SK-N-SH treated with all-trans-retinoic acid at 6 μM for 48 hours (cell line): ENCODE measurements around the gene TOB1.
A peak's percentile ranks its signal among the peaks of the same experiment; 100 is the strongest.

ENCODE experiments used
- ATAC-seq: fragments of 200-7000 bp; cut with Tn5 transposase; 3 replicates; pipeline ENCODE4 v1.9.1; 2020; ENCODE audit warnings: mild to moderate bottlenecking, moderate library complexity
- ARNTL ChIP-seq: fragments of 450-650 bp; formaldehyde crosslinking; IDR thresholded peaks from 2 replicates; pipeline ENCODE4 v1.5.0; 2020; ENCODE audit warnings: low read depth, mild to moderate bottlenecking, moderate library complexity, borderline replicate concordance
- BACH2 ChIP-seq: fragments of 250-450 bp; sonication (Bioruptor Pico); IDR thresholded peaks from 2 replicates; pipeline ENCODE4 v1.9.0; 2021; ENCODE audit warnings: mild to moderate bottlenecking, borderline replicate concordance
- CSDC2 ChIP-seq: fragments of 250-450 bp; sonication (Bioruptor Pico); IDR thresholded peaks from 2 replicates; pipeline ENCODE4 v1.5.0; 2020; ENCODE audit warnings: mild to moderate bottlenecking, moderate library complexity
- ESRRG ChIP-seq: fragments of 250-450 bp; sonication (Bioruptor Pico); IDR thresholded peaks from 2 replicates; pipeline ENCODE4 v1.6.1; 2021; ENCODE audit warnings: mild to moderate bottlenecking
- GLIS3 ChIP-seq: fragments of 250-450 bp; sonication (Bioruptor Pico); IDR thresholded peaks from 2 replicates; pipeline ENCODE4 v1.5.0; 2020; ENCODE audit warnings: mild to moderate bottlenecking, moderate library complexity
- ISL1 ChIP-seq: fragments of 250-450 bp; sonication (Bioruptor Pico); IDR thresholded peaks from 2 replicates; pipeline ENCODE4 v2.1.2; 2022; ENCODE audit warnings: mild to moderate bottlenecking, moderate library complexity
- OSR1 ChIP-seq: fragments of 250-450 bp; sonication (Bioruptor Pico); IDR thresholded peaks from 2 replicates; pipeline ENCODE4 v1.8.0; 2022; ENCODE audit warnings: moderate library complexity, mild to moderate bottlenecking, inconsistent platforms
- PPARA ChIP-seq: fragments of 250-450 bp; sonication (Bioruptor Pico); IDR thresholded peaks from 2 replicates; pipeline ENCODE4 v1.5.0; 2020; ENCODE audit warnings: mild to moderate bottlenecking, borderline replicate concordance
- RARB ChIP-seq: fragments of 250-450 bp; sonication (Bioruptor Pico); IDR thresholded peaks from 2 replicates; pipeline ENCODE4 v1.8.0; 2021; ENCODE audit warnings: mild to moderate bottlenecking, moderate library complexity
- SNAI2 ChIP-seq: fragments of 250-450 bp; sonication (Bioruptor Pico); IDR thresholded peaks from 2 replicates; pipeline ENCODE4 v1.5.0; 2020; ENCODE audit warnings: mild to moderate bottlenecking, moderate library complexity
- TCF4 ChIP-seq: fragments of 250-450 bp; sonication (Bioruptor Pico); IDR thresholded peaks from 2 replicates; pipeline ENCODE4 v1.8.0; 2021; ENCODE audit warnings: mild to moderate bottlenecking, moderate library complexity, borderline replicate concordance
- TOX ChIP-seq: fragments of 250-450 bp; sonication (Bioruptor Pico); IDR thresholded peaks from 2 replicates; pipeline ENCODE4 v1.8.0; 2021; ENCODE audit warnings: mild to moderate bottlenecking, moderate library complexity, borderline replicate concordance
- ZC3H10 ChIP-seq: fragments of 250-450 bp; sonication (Bioruptor Pico); IDR thresholded peaks from 2 replicates; pipeline ENCODE4 v1.5.1; 2021; ENCODE audit warnings: mild to moderate bottlenecking, moderate library complexity
- ZFP3 ChIP-seq: fragments of 250-450 bp; sonication (Bioruptor Pico); IDR thresholded peaks from 2 replicates; pipeline ENCODE4 v1.5.0; 2020; ENCODE audit warnings: mild to moderate bottlenecking, moderate library complexity
- ZFP30 ChIP-seq: fragments of 450-650 bp; formaldehyde crosslinking; IDR thresholded peaks from 2 replicates; pipeline ENCODE4 v1.5.0; 2022; ENCODE audit warnings: mild to moderate bottlenecking, moderate library complexity
- ZNF565 ChIP-seq: fragments of 450-650 bp; formaldehyde crosslinking; conservative IDR thresholded peaks from 2 replicates; pipeline ENCODE4 v1.5.0; 2020; ENCODE audit warnings: low read depth, mild to moderate bottlenecking, moderate library complexity
- ZNF70 ChIP-seq: fragments of 450-650 bp; formaldehyde crosslinking; IDR thresholded peaks from 2 replicates; pipeline ENCODE4 v1.5.0; 2020; ENCODE audit warnings: mild to moderate bottlenecking, moderate library complexity
- ZNF8 ChIP-seq: fragments of 450-650 bp; formaldehyde crosslinking; IDR thresholded peaks from 2 replicates; pipeline ENCODE4 v1.5.0; 2020; ENCODE audit warnings: mild to moderate bottlenecking, moderate library complexity
- TF ChIP-seq, protein P1 (sequence below): fragments of 250-450 bp; sonication (Bioruptor Pico); IDR thresholded peaks from 2 replicates; pipeline ENCODE4 v1.8.0; 2021; ENCODE audit warnings: low read depth, mild to moderate bottlenecking, moderate library complexity, borderline replicate concordance
- TF ChIP-seq, protein P2 (sequence below): fragments of 250-450 bp; sonication (Bioruptor Pico); IDR thresholded peaks from 2 replicates; pipeline ENCODE4 v1.5.1; 2020; ENCODE audit warnings: low read depth, mild to moderate bottlenecking, moderate library complexity
- TF ChIP-seq, protein P3 (sequence below): fragments of 250-450 bp; sonication (Bioruptor Pico); IDR thresholded peaks from 2 replicates; pipeline ENCODE4 v1.8.0; 2020; ENCODE audit warnings: mild to moderate bottlenecking, moderate library complexity, borderline replicate concordance
- TF ChIP-seq, protein P4 (sequence below): fragments of 250-450 bp; sonication (Bioruptor Pico); IDR thresholded peaks from 2 replicates; pipeline ENCODE4 v1.5.0; 2020; ENCODE audit warnings: mild to moderate bottlenecking, moderate library complexity
- TF ChIP-seq, protein P5 (sequence below): fragments of 250-450 bp; sonication (Bioruptor Pico); IDR thresholded peaks from 2 replicates; pipeline ENCODE4 v1.5.1; 2021; ENCODE audit warnings: mild to moderate bottlenecking, moderate library complexity

TOB1 gene

DNA sequence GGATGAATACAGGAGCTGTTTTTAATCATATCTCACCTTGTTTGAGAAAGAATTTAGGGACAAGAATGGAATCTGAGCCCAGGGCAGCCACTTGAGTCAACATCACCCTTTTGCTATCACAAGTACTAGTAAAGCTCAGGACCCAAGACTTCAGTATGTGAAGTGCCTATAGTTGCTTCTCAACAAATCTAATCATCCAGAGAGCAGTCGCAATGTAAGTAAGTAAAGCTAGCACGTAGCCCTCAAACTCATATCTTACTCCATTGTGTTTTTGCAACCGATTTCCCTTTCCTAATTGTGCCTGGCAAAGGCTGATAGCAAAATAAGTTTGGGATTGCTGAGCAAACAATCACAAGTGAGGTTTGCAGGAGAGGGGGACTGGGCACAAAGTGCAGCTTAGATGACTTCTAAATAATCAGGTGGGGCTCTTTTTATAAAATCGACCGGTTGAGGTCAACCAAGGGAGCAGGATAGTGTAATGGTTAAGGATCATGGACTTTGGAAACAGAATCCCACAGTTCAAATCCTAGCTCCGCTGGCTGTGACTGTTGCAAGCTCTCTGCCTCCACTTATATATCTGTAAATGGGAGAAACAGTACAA is 13.0 kb downstream of the TOB1 start:
- TF ChIP-seq OSR1 (CRISPR knock-in tag) (no peak), RARB (CRISPR knock-in tag) (no peak), GLIS3 (no peak), PPARA (CRISPR knock-in tag) (no peak), ZNF8 (no peak), ZFP3 (no peak), SNAI2 (CRISPR knock-in tag) (no peak), CSDC2 (CRISPR knock-in tag) (no peak), ZFP30 (CRISPR knock-in tag) (no peak), TOX (CRISPR knock-in tag) (no peak), ZNF565 (CRISPR knock-in tag) (no peak)
- TF ChIP-seq, protein P1, sequence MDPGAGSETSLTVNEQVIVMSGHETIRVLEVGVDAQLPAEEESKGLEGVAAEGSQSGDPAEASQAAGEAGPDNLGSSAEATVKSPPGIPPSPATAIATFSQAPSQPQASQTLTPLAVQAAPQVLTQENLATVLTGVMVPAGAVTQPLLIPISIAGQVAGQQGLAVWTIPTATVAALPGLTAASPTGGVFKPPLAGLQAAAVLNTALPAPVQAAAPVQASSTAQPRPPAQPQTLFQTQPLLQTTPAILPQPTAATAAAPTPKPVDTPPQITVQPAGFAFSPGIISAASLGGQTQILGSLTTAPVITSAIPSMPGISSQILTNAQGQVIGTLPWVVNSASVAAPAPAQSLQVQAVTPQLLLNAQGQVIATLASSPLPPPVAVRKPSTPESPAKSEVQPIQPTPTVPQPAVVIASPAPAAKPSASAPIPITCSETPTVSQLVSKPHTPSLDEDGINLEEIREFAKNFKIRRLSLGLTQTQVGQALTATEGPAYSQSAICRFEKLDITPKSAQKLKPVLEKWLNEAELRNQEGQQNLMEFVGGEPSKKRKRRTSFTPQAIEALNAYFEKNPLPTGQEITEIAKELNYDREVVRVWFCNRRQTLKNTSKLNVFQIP (CRISPR knock-in tag) = no peak
- TF ChIP-seq, protein P2, sequence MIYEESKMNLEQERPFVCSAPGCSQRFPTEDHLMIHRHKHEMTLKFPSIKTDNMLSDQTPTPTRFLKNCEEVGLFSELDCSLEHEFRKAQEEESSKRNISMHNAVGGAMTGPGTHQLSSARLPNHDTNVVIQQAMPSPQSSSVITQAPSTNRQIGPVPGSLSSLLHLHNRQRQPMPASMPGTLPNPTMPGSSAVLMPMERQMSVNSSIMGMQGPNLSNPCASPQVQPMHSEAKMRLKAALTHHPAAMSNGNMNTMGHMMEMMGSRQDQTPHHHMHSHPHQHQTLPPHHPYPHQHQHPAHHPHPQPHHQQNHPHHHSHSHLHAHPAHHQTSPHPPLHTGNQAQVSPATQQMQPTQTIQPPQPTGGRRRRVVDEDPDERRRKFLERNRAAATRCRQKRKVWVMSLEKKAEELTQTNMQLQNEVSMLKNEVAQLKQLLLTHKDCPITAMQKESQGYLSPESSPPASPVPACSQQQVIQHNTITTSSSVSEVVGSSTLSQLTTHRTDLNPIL (CRISPR knock-in tag) = no peak
- TF ChIP-seq, protein P3, sequence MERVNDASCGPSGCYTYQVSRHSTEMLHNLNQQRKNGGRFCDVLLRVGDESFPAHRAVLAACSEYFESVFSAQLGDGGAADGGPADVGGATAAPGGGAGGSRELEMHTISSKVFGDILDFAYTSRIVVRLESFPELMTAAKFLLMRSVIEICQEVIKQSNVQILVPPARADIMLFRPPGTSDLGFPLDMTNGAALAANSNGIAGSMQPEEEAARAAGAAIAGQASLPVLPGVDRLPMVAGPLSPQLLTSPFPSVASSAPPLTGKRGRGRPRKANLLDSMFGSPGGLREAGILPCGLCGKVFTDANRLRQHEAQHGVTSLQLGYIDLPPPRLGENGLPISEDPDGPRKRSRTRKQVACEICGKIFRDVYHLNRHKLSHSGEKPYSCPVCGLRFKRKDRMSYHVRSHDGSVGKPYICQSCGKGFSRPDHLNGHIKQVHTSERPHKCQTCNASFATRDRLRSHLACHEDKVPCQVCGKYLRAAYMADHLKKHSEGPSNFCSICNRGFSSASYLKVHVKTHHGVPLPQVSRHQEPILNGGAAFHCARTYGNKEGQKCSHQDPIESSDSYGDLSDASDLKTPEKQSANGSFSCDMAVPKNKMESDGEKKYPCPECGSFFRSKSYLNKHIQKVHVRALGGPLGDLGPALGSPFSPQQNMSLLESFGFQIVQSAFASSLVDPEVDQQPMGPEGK (CRISPR knock-in tag) = no peak
- TF ChIP-seq, all 23 proteins: peak for 0
- no peak for ATAC-seq

DNA sequence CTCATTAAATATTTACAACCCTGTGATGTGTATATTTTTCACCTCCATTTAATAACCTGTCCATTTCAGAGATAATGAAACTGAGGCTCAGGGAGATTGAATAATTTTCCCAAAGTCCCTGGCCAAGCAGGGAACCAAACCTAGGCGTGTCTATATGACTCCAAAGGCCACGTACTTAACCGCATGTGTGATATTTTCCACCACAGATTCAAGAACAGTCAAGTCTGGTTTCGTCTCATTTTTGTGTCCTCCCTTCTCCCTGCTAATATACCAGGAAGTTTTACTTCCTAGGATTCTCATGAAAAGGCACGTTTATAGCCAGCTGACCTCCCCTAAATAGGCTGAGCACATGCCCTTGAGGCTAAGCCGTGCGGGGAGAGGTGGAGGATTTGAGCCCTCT is 15.5 kb downstream of the TOB1 start:
- no peak for ATAC-seq
- TF ChIP-seq, protein P1 (CRISPR knock-in tag) = no peak
- TF ChIP-seq ZNF70 (CRISPR knock-in tag) = 0 out of 2 replicates have a peak, but pooled peaks have one; percentile 52

DNA sequence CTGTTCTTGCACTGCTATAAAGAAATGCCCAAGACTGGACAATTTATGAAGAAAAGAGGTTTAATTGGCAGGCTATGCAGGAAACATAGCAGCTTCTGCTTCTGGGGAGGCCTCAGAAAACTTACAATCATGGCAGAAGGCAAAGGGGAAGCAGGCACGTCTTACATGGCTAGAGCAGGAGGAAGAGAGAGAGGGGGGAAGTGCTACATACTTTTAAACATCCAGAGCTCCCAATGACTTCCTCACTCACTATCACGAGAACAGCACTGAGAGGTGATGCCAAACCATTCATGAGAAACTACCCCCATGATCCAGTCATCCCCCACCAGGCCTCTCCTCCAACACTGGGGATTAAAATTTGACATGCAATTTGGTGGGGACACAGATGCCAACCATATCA is 17.4 kb downstream of the TOB1 start:
- no peak for ATAC-seq
- no peak for TF ChIP-seq ARNTL (CRISPR knock-in tag)
- TF ChIP-seq, protein P2 (CRISPR knock-in tag) = no peak
- TF ChIP-seq PPARA (CRISPR knock-in tag) = no peak
- no peak for TF ChIP-seq ZFP30 (CRISPR knock-in tag)
- no peak for TF ChIP-seq OSR1 (CRISPR knock-in tag)
- TF ChIP-seq, protein P4, sequence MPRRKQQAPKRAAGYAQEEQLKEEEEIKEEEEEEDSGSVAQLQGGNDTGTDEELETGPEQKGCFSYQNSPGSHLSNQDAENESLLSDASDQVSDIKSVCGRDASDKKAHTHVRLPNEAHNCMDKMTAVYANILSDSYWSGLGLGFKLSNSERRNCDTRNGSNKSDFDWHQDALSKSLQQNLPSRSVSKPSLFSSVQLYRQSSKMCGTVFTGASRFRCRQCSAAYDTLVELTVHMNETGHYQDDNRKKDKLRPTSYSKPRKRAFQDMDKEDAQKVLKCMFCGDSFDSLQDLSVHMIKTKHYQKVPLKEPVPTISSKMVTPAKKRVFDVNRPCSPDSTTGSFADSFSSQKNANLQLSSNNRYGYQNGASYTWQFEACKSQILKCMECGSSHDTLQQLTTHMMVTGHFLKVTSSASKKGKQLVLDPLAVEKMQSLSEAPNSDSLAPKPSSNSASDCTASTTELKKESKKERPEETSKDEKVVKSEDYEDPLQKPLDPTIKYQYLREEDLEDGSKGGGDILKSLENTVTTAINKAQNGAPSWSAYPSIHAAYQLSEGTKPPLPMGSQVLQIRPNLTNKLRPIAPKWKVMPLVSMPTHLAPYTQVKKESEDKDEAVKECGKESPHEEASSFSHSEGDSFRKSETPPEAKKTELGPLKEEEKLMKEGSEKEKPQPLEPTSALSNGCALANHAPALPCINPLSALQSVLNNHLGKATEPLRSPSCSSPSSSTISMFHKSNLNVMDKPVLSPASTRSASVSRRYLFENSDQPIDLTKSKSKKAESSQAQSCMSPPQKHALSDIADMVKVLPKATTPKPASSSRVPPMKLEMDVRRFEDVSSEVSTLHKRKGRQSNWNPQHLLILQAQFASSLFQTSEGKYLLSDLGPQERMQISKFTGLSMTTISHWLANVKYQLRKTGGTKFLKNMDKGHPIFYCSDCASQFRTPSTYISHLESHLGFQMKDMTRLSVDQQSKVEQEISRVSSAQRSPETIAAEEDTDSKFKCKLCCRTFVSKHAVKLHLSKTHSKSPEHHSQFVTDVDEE (CRISPR knock-in tag) = no peak
- no peak for TF ChIP-seq ZC3H10 (CRISPR knock-in tag)
- no peak for TF ChIP-seq TOX (CRISPR knock-in tag)
- TF ChIP-seq ZFP3 = no peak
- TF ChIP-seq ISL1 (CRISPR knock-in tag) = no peak
- TF ChIP-seq, protein P5, sequence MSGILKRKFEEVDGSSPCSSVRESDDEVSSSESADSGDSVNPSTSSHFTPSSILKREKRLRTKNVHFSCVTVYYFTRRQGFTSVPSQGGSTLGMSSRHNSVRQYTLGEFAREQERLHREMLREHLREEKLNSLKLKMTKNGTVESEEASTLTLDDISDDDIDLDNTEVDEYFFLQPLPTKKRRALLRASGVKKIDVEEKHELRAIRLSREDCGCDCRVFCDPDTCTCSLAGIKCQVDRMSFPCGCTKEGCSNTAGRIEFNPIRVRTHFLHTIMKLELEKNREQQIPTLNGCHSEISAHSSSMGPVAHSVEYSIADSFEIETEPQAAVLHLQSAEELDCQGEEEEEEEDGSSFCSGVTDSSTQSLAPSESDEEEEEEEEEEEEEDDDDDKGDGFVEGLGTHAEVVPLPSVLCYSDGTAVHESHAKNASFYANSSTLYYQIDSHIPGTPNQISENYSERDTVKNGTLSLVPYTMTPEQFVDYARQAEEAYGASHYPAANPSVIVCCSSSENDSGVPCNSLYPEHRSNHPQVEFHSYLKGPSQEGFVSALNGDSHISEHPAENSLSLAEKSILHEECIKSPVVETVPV (CRISPR knock-in tag) = no peak
- no peak for TF ChIP-seq SNAI2 (CRISPR knock-in tag)
- no peak for TF ChIP-seq GLIS3
- TF ChIP-seq, protein P1 (CRISPR knock-in tag) = no peak
- TF ChIP-seq ESRRG (CRISPR knock-in tag) = no peak
- TF ChIP-seq BACH2 = no peak
- TF ChIP-seq CSDC2 (CRISPR knock-in tag) = no peak
- TF ChIP-seq TCF4 (CRISPR knock-in tag) = no peak
